GM12873 (cell line): Measurements from ENCODE around the gene PRKG1.

Source experiments
- CTCF ChIP-seq: IDR thresholded peaks from 2 replicates; pipeline ENCODE4 v1.5.1; 2012; ENCODE audit warnings: low read depth, mild to moderate bottlenecking, moderate library complexity, low read length, control low read depth; ENCODE audit not compliant: insufficient read depth; ENCODE audit errors: missing control alignments

PRKG1 gene

GRCh38 chr10:51937308-51938140 is 863.2 kb downstream of the PRKG1 start:
- TF ChIP-seq CTCF = no peak

GRCh38 chr10:51950371-51950995 is 876.2 kb downstream of the PRKG1 start:
- no peak for TF ChIP-seq CTCF

GRCh38 chr10:51950996-51951555 is 876.8 kb downstream of the PRKG1 start:
- TF ChIP-seq CTCF = no peak

GRCh38 chr10:51951601-51952000 is 877.3 kb downstream of the PRKG1 start:
- TF ChIP-seq CTCF = no peak

- no peak for TF ChIP-seq CTCF
Observed at GRCh38 chr10:51952056-51952455, 877.8 kb downstream of the PRKG1 start.

- TF ChIP-seq CTCF = no peak
Observed at GRCh38 chr10:51955696-51956095, 881.4 kb downstream of the PRKG1 start.

GRCh38 chr10:51956822-51957221 is 882.5 kb downstream of the PRKG1 start:
- no peak for TF ChIP-seq CTCF
